HepG2 (cell line): ENCODE measurements around the gene PLEKHN1. TPM values are rescaled to one million over a fixed set of nuclear protein-coding genes. Genes with fewer than 3 reads are reported as not detected.
A peak's percentile ranks its signal among the peaks of the same experiment; 100 is the strongest.

ENCODE experiments used
- ARID3A ChIP-seq: IDR thresholded peaks from 2 replicates; pipeline ENCODE4 v1.6.1; 2012; ENCODE audit warnings: low read depth, low read length, improper control_type of control experiment
- CEBPZ ChIP-seq: IDR thresholded peaks from 2 replicates; pipeline ENCODE4 v1.6.1; 2012; ENCODE audit warnings: low read length, improper control_type of control experiment
- FOXK2 ChIP-seq: fragments of 450-650 bp; IDR thresholded peaks from 2 replicates; pipeline ENCODE4 v1.6.1; 2016
- HOXA3 ChIP-seq: sonication (generic); formaldehyde crosslinking; IDR thresholded peaks from 2 replicates; pipeline ENCODE4 v1.5.0; 2020; ENCODE audit warnings: missing genetic modification reagents
- HOXD1 ChIP-seq: sonication (generic); formaldehyde crosslinking; IDR thresholded peaks from 2 replicates; pipeline ENCODE4 v1.5.0; 2020; ENCODE audit warnings: missing genetic modification reagents
- LCORL ChIP-seq, 2 experiments: fragments of 450-650 bp in 1 of 2; sonication (generic) in 1 of 2; formaldehyde crosslinking in 1 of 2; IDR thresholded peaks; 2 replicates each; pipeline versions ENCODE4 v1.5.0 to v1.6.1; 2017 to 2020; ENCODE audit warnings: antibody characterized with exemption in 1 of 2, missing genetic modification reagents in 1 of 2
- PTBP1 ChIP-seq: fragments of 200-400 bp; formaldehyde crosslinking; IDR thresholded peaks from 2 replicates; pipeline ENCODE4 v1.6.1; 2018; ENCODE audit warnings: low read length, low read depth; ENCODE audit not compliant: poor library complexity, severe bottlenecking
- TFE3 ChIP-seq: IDR thresholded peaks from 2 replicates; pipeline ENCODE4 v1.6.1; 2016
- ZBTB43 ChIP-seq: sonication (generic); formaldehyde crosslinking; conservative IDR thresholded peaks from 2 replicates; pipeline ENCODE4 v1.4.0; 2020; ENCODE audit warnings: missing genetic modification reagents
- ZFP36L1 ChIP-seq: sonication (generic); formaldehyde crosslinking; IDR thresholded peaks from 2 replicates; pipeline ENCODE4 v1.8.0; 2022; ENCODE audit warnings: mild to moderate bottlenecking, missing genetic modification reagents, moderate library complexity
- ZFP91 ChIP-seq: sonication (generic); formaldehyde crosslinking; IDR thresholded peaks from 2 replicates; pipeline ENCODE4 v1.9.0; 2022; ENCODE audit warnings: missing genetic modification reagents, mild to moderate bottlenecking, borderline replicate concordance
- ZNF20 ChIP-seq: sonication (generic); formaldehyde crosslinking; IDR thresholded peaks from 2 replicates; pipeline ENCODE4 v1.4.0; 2020; ENCODE audit warnings: mild to moderate bottlenecking, moderate library complexity, missing genetic modification reagents
- ZNF33B ChIP-seq: sonication (generic); formaldehyde crosslinking; IDR thresholded peaks from 2 replicates; pipeline ENCODE4 v1.5.1; 2020; ENCODE audit warnings: mild to moderate bottlenecking, missing genetic modification reagents
- ZNF460 ChIP-seq: sonication (generic); formaldehyde crosslinking; IDR thresholded peaks from 2 replicates; pipeline ENCODE4 v1.5.1; 2020; ENCODE audit warnings: missing genetic modification reagents, mild to moderate bottlenecking, borderline replicate concordance
- ZNF550 ChIP-seq: sonication (generic); formaldehyde crosslinking; IDR thresholded peaks from 2 replicates; pipeline ENCODE4 v1.4.0; 2020; ENCODE audit warnings: mild to moderate bottlenecking, missing genetic modification reagents, borderline replicate concordance
- ZNF577 ChIP-seq: sonication (generic); formaldehyde crosslinking; IDR thresholded peaks from 2 replicates; pipeline ENCODE4 v1.4.0; 2020; ENCODE audit warnings: mild to moderate bottlenecking, low read depth, missing genetic modification reagents, borderline replicate concordance
- ZNF720 ChIP-seq: sonication (generic); formaldehyde crosslinking; IDR thresholded peaks from 2 replicates; pipeline ENCODE4 v1.4.0; 2020; ENCODE audit warnings: missing genetic modification reagents
- ZNF788 ChIP-seq: sonication (generic); formaldehyde crosslinking; IDR thresholded peaks from 2 replicates; pipeline ENCODE4 v1.5.0; 2020; ENCODE audit warnings: mild to moderate bottlenecking, missing genetic modification reagents, borderline replicate concordance
- ZSCAN31 ChIP-seq: sonication (generic); formaldehyde crosslinking; IDR thresholded peaks from 2 replicates; pipeline ENCODE4 v1.5.0; 2020; ENCODE audit warnings: low read depth, mild to moderate bottlenecking, missing genetic modification reagents
- polyA plus RNA-seq, 8 experiments: library from polyadenylated mRNA; depleted of rRNA in 3 of 8; stranded (reverse) in 7 of 8; unstranded in 1 of 8; fragments of >200 nt; fragmentation: Illumina TruSeq in 4 of 8; extraction: Trizol in 4 of 8; gene quantifications; 2 replicates each; pipeline versions ENCODE4 v1.2.1 to v1.2.3, GENCODE V29; 2011 to 2016; ENCODE audit warnings: low read depth in 4 of 8, missing spikeins in 1 of 8, mixed read lengths in 1 of 8; ENCODE audit not compliant: insufficient read depth in 1 of 8
- total RNA-seq, 5 experiments: library from RNA; depleted of rRNA; stranded (reverse); fragments of >200 nt; fragmentation: Illumina TruSeq; extraction: Trizol; gene quantifications; 2 replicates each; pipeline ENCODE4 v1.2.3, GENCODE V29; 2016; ENCODE audit warnings: low read depth in 1 of 5

Gene PLEKHN1
- total and polyA plus RNA-seq, 2 of the 13 experiments (the other 11 are each of a cell fraction or from before 2014, with no cell fraction given), result 0.42 to 0.58 TPM

- TF ChIP-seq ZBTB43 (no peak), HOXA3 (CRISPR knock-in tag) (no peak), ARID3A (no peak), LCORL (IDR thresholded peaks at IDR 0.05) (no peak), LCORL (CRISPR knock-in tag; IDR thresholded peaks at IDR 0.05) (0 out of 2 replicates have a peak, but pooled peaks have one; percentile 55), ZNF577 (CRISPR knock-in tag) (no peak), ZNF788 (CRISPR knock-in tag) (peak; percentile 33; the same call in 1 of the 2 replicates), ZSCAN31 (CRISPR knock-in tag) (no peak), ZNF550 (no peak), CEBPZ (no peak), ZFP91 (CRISPR knock-in tag) (0 out of 2 replicates have a peak, but pooled peaks have one; percentile 42), FOXK2 (no peak), HOXD1 (no peak), ZNF33B (no peak), ZFP36L1 (CRISPR knock-in tag) (no peak), TFE3 (CRISPR knock-in tag) (0 out of 2 replicates have a peak, but pooled peaks have one; percentile 39), ZNF20 (no peak), ZNF460 (CRISPR knock-in tag) (no peak), ZNF720 (CRISPR knock-in tag) (no peak), PTBP1 (no peak)
Observed at GRCh38 chr1:980602-981395, 14.5 kb downstream of the PLEKHN1 start (continued).
